Epithelial cell of esophagus (primary cell): Measurements from ENCODE around the gene BLACAT1.
A peak's percentile ranks its signal among the peaks of the same experiment; 100 is the strongest.

Experiments used
- DNase-seq: peaks from one replicate; pipeline ENCODE4 v3.0.0; 2010; ENCODE audit warnings: low read depth
- H3K4me3 ChIP-seq: 2 replicates; pipeline ENCODE4 v1.5.1; 2011; ENCODE audit warnings: mild to moderate bottlenecking, low read length, control low read depth
- TF ChIP-seq, protein P1 (sequence below): IDR thresholded peaks from 2 replicates; pipeline ENCODE4 v1.5.1; 2011; ENCODE audit warnings: low read depth, mild to moderate bottlenecking, low read length, control low read depth, inconsistent platforms; ENCODE audit not compliant: insufficient read depth; ENCODE audit errors: missing control alignments

BLACAT1 gene

DNA sequence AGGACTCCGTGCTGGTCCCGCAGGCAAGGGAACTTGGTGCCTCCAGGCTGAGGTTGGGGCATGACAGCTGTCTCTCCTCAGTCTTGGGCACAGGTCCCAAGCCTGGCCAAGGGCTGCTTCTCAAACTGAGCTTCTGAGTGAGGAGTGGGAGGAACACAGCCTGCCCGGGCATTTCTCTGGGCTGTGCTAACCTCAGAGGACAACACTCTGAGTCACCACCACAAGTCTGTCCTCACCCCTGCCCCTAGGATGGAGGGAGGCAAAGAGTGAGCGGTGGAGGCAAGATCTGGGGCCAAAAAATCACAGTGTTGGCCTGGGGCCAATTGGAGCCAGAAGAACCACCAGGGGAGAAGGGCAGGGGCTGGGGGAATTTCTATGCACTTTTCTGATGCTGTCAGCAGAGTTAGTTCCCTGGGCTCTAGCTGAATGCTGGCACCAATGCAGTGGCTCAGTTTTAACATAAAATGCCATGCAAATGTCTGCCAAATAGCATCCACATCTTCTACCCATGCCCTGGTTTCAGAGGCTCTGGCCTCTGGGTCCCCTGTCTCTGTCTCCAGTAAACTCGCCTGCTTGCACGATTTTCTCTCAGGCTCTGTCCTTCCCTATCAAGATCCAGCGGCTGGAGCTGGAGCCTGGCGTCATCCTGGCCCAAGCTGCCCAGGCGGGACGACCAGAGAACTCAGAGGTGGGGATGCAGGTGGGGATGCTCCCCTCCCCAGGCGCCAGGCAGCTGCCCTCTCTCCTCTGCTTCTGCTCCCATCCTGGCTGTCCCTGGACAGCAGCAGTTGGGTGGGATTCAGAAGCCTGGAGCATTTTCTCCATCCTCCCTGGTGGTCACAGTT lies 37.6 kb upstream of the BLACAT1 start:
- no peak overlapping the region for H3K4me3 ChIP-seq
- TF ChIP-seq, protein P1, sequence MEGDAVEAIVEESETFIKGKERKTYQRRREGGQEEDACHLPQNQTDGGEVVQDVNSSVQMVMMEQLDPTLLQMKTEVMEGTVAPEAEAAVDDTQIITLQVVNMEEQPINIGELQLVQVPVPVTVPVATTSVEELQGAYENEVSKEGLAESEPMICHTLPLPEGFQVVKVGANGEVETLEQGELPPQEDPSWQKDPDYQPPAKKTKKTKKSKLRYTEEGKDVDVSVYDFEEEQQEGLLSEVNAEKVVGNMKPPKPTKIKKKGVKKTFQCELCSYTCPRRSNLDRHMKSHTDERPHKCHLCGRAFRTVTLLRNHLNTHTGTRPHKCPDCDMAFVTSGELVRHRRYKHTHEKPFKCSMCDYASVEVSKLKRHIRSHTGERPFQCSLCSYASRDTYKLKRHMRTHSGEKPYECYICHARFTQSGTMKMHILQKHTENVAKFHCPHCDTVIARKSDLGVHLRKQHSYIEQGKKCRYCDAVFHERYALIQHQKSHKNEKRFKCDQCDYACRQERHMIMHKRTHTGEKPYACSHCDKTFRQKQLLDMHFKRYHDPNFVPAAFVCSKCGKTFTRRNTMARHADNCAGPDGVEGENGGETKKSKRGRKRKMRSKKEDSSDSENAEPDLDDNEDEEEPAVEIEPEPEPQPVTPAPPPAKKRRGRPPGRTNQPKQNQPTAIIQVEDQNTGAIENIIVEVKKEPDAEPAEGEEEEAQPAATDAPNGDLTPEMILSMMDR, result no peak
- peak; percentile 77 for DNase-seq

DNA sequence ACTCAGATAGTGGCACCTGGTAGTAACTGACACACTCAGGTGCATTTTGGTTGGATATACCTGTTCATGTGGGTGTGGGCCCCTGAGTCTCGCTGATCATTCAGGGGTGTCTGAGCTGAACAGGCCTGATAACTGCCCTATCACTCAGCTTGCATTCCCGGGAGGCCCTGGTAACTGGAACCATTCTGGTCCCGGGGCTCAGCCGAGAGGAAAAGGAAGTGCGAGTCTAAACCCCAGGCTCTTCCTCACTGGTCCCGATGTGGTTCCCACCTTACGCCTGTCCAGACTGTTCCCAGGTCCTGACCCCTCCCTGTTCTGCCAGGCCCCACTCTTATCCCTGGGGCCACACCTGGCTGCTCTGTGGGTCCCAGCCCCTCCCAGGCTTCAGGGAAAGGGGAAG lies 36.9 kb upstream of the BLACAT1 start:
- no peak for DNase-seq
- H3K4me3 ChIP-seq, result no peak overlapping the region
- TF ChIP-seq, protein P1, result no peak

DNA sequence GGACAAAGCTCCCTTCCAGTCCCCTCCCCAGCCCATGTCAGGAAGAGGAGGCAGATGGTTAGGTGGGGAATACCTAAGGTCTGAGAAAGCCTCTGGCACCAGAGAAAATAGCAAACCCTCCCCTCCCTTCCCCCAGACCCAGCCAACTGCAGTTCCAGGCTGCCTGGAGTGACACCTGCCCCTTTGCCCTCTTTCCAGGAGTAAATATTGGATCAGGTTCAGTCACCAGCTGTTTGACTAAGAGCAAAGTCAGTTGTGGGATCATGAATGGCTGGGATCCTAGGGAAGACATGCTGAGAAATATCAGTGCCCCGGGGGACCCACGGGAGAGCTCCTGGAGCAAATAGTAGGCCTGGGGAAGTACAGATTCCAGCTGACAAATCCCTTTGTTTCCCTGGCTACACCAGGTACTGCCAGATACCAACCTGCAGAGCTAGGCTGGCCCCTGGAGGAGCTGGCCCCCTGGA lies 36.4 kb upstream of the BLACAT1 start:
- TF ChIP-seq, protein P1, result no peak
- no peak for DNase-seq
- no peak overlapping the region for H3K4me3 ChIP-seq

DNA sequence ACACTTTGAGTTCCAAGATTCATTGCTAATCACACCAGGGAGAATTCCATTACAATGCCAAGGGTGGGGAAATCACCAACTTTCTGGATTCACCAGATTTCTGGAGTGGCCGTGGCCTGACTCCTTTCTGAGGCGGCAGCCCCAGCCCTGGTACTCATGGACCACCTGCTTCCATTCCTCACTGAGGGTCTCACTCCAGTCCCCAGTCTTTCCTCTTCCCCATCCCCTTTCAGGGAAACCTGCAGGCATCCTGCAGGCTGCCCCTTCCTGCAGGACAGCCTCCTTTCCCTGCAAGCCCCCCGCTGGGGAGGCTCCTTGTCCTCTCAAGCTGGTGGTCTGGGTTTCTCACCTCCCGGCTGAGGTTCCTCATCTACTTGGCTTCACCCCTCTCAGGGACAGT lies 35.9 kb upstream of the BLACAT1 start:
- TF ChIP-seq, protein P1, result no peak
- DNase-seq, result no peak
- H3K4me3 ChIP-seq, result no peak overlapping the region

DNA sequence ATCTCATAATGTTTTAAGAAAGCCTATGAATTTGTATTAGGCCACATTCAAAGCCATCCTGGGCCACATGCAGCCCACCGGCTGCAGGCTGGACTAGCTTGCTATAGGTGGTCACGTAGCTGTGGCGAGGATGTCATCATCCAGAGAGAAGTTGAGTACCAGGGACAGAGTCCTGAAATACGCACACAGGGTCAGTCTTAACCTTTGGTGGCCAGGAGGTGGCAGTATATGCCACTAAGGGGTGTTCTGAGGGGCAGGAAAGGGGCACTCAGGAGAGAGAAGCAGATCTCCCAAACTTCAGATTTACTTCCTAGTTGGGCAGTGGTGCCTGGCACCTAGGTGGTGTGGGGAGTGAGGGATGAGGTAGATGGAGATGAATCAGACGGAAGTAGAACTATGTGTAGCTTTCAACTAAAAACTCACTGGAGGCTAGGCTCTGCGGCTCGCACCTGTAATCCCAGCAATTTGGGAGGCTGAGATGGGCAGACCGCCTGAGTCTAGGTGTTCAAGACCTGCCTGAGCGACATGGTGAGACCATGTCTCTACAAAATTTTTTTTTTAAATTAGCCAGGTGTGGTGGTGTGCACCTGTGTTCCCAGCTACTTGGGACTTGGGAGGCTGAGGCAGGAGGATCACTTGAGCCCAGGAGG lies 32.4 kb upstream of the BLACAT1 start:
- DNase-seq, result peak; percentile 67
- TF ChIP-seq, protein P1, result peak; percentile 77
- H3K4me3 ChIP-seq, result no peak overlapping the region

DNA sequence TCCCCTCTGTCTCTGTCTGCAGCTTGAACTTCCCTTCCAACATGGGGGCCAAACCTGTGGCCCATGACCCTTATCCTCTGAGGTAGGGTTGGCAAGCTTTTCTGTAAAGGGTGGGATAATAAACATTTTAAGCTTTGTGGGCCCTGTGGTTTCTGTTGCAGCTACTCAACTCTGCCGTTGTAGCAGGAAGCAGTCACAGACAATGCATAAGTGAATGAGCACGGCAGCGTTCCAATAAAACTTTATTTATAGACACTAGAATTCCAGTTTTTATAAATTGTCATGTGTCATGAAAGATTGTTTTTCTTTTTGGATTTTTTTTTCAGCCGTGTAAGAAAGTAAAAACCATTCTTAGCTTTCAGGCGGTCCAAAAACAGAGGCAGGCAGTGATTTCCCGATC lies 30.4 kb upstream of the BLACAT1 start:
- no peak for DNase-seq
- H3K4me3 ChIP-seq, result no peak overlapping the region
- TF ChIP-seq, protein P1, result no peak
